HG03135 (cell line): ENCODE measurements around the gene PIM1.
"Not testable (repeated sequence)": the region's sequence is repeated elsewhere in the genome, so short reads cannot be mapped to it uniquely, and the experiment has no call there.

Experiments
- ATAC-seq: cut with Tn5 transposase; IDR thresholded peaks from one replicate; pipeline ENCODE4 v1.9.1; 2021; ENCODE audit warnings: mild to moderate bottlenecking, moderate library complexity; ENCODE audit not compliant: unreplicated experiment

The PIM1 gene

GRCh38 chr6:37169496-37170272 lies at the start of gene PIM1:
Gene PIM1 (plus strand): TSS chr6:37170152. CDS start chr6:37170576, 424 bp downstream.
- peak; percentile 60 for ATAC-seq

GRCh38 chr6:37121556-37121955 lies 48.4 kb upstream of the PIM1 start:
- ATAC-seq: no peak

GRCh38 chr6:37122861-37123260 lies 47.1 kb upstream of the PIM1 start:
- no peak for ATAC-seq

- ATAC-seq: no peak
These were observed 45.8 kb upstream of the PIM1 start for GRCh38 chr6:37123957-37124729.

- ATAC-seq: no peak
These were observed 44.0 kb upstream of the PIM1 start for GRCh38 chr6:37125774-37126492.

- no peak for ATAC-seq
These were observed 43.4 kb upstream of the PIM1 start for GRCh38 chr6:37126493-37126958.

GRCh38 chr6:37126961-37127616 lies 42.9 kb upstream of the PIM1 start:
- ATAC-seq: no peak

GRCh38 chr6:37127961-37128862 lies 41.7 kb upstream of the PIM1 start:
- ATAC-seq: no peak

GRCh38 chr6:37128863-37129443 lies 41.0 kb upstream of the PIM1 start:
- not testable (repeated sequence) for ATAC-seq

- no peak for ATAC-seq
These were observed 40.4 kb upstream of the PIM1 start for GRCh38 chr6:37129566-37129965.

GRCh38 chr6:37130704-37131103 lies 39.2 kb upstream of the PIM1 start:
- ATAC-seq: no peak

- no peak for ATAC-seq
These were observed 38.6 kb upstream of the PIM1 start for GRCh38 chr6:37131104-37131959.

- ATAC-seq: no peak
These were observed 38.0 kb upstream of the PIM1 start for GRCh38 chr6:37131960-37132253.

GRCh38 chr6:37134036-37134395 lies 35.9 kb upstream of the PIM1 start:
- no peak for ATAC-seq

GRCh38 chr6:37134396-37135191 lies 35.4 kb upstream of the PIM1 start:
- ATAC-seq: no peak

GRCh38 chr6:37135835-37136694 lies 33.9 kb upstream of the PIM1 start:
- ATAC-seq: no peak

GRCh38 chr6:37136821-37137200 lies 33.1 kb upstream of the PIM1 start:
- no peak for ATAC-seq
